BJ (cell line): ENCODE data around the gene RECK. TPM values are rescaled to one million over a fixed set of nuclear protein-coding genes. Genes with fewer than 3 reads are reported as not detected.

Source experiments
- CTCF ChIA-PET: fragments of 350-600 bp; formaldehyde crosslinking; extraction: SDS; loops from one replicate; lab custom pipeline; 2021; ENCODE audit warnings: antibody characterized with exemption, inconsistent platforms; lab: Yijun Ruan, JAX
- POLR2A ChIA-PET: fragments of 300-600 bp; sonication (Branson Sonifier 250); formaldehyde crosslinking; extraction: SDS; loops from one replicate; lab custom pipeline; 2021; ENCODE audit warnings: antibody characterized with exemption; lab: Charles Lee
- DNase-seq: peaks from one replicate; pipeline ENCODE4 v3.0.0-alpha.2; 2011; ENCODE audit warnings: low read depth
- H3K27me3 ChIP-seq: 2 replicates; pipeline ENCODE4 v1.6.0; 2011; ENCODE audit warnings: low read length; ENCODE audit not compliant: control insufficient read depth, insufficient read depth
- H3K36me3 ChIP-seq: 2 replicates; pipeline ENCODE4 v1.5.1; 2011; ENCODE audit warnings: low read length; ENCODE audit not compliant: control insufficient read depth, insufficient read depth
- H3K4me3 ChIP-seq: 2 replicates; pipeline ENCODE4 v1.5.1; 2011; ENCODE audit warnings: low read depth, mild to moderate bottlenecking, control low read depth, low read length
- polyA plus RNA-seq: library from polyadenylated mRNA; depleted of rRNA; stranded (reverse); fragments of >200 nt; gene quantifications from 2 replicates; pipeline ENCODE4 v1.2.3, GENCODE V29; 2011
- TF ChIP-seq, protein P1 (sequence below): IDR thresholded peaks from 2 replicates; pipeline ENCODE4 v1.5.1; 2011; ENCODE audit warnings: low read depth, mild to moderate bottlenecking, control low read depth, inconsistent platforms, low read length, moderate library complexity; ENCODE audit not compliant: insufficient read depth

Gene RECK
- polyA plus RNA-seq, 1 experiment, result 59.8 TPM

DNA sequence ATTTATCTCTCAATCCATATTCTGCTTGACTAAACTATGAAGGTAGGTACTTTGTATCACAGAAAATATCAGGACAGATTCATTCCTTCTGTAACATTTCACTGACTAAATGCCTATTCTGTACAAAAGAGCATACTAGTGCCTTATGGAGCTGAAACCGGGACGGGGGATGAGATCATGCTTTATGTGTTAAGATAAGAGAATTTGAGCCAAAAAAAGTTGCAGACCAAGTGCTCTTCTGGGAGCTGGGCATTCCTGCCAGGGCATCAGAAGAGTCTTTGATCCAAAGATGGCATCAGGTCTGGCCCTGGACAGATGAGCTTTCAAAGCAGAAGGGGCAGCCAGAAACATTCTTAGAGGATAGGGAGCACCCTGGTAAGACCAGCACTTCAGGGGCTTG, 72.4 kb downstream of the RECK start:
- Histone ChIP-seq H3K4me3 (no peak overlapping the region), H3K36me3 (peaks cover 12% of the 10 kb centered on the region; the same call in 1 of the 2 replicates), H3K27me3 (no peaks in the 10 kb centered on the region)
- ChIA-PET CTCF (interaction anchor here (1.9 kb wide), 1 partner anchor 57 kb away, joined by 9 read pairs; no protein-coding TSS in a partner anchor), POLR2A (no interaction called here)
- TF ChIP-seq, protein P1, sequence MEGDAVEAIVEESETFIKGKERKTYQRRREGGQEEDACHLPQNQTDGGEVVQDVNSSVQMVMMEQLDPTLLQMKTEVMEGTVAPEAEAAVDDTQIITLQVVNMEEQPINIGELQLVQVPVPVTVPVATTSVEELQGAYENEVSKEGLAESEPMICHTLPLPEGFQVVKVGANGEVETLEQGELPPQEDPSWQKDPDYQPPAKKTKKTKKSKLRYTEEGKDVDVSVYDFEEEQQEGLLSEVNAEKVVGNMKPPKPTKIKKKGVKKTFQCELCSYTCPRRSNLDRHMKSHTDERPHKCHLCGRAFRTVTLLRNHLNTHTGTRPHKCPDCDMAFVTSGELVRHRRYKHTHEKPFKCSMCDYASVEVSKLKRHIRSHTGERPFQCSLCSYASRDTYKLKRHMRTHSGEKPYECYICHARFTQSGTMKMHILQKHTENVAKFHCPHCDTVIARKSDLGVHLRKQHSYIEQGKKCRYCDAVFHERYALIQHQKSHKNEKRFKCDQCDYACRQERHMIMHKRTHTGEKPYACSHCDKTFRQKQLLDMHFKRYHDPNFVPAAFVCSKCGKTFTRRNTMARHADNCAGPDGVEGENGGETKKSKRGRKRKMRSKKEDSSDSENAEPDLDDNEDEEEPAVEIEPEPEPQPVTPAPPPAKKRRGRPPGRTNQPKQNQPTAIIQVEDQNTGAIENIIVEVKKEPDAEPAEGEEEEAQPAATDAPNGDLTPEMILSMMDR, result no peak
- DNase-seq, result no peak

GRCh38 chr9:36110434-36110833, 73.7 kb downstream of the RECK start:
- CTCF ChIA-PET, result interaction anchor here (1.2 kb wide), 1 partner anchor 56 kb away, joined by 5 read pairs; no protein-coding TSS in a partner anchor
- no peak overlapping the region for H3K4me3 ChIP-seq
- H3K27me3 ChIP-seq, result no peaks in the 10 kb centered on the region
- TF ChIP-seq, protein P1, result no peak
- POLR2A ChIA-PET, result no interaction called here
- DNase-seq, result no peak
- peaks cover 11% of the 10 kb centered on the region; the same call in 1 of the 2 replicates for H3K36me3 ChIP-seq

DNA sequence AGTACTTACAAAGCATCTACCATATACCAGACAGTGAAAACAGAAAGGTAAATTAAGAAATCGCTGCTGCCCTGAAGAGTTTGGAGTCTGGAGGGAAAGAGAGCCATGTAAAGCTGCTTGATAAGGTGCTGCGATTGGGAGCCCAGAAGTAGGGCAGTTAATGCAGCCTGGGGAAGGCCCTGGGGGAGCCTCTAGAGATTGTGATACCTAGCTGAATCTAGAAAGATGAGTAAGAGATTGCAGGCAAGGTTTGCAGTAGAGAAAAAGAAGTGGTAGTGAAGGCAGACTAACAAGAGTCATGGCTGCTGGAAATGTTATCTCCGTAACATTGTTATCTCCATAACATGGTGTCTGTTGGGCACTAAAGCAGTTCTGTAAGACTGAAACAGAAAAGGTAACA, 75.8 kb downstream of the RECK start:
- H3K27me3 ChIP-seq, result no peaks in the 10 kb centered on the region
- TF ChIP-seq, protein P1, result no peak
- H3K36me3 ChIP-seq, result peaks cover 12% of the 10 kb centered on the region
- CTCF ChIA-PET, result interaction anchor here (1.0 to 3.8 kb wide), 6 partner anchors 10 to 295 kb away, joined by 3 to 24 read pairs (median 3); no protein-coding TSS in a partner anchor
- no peak for DNase-seq
- H3K4me3 ChIP-seq, result no peak overlapping the region
- POLR2A ChIA-PET, result no interaction called here

- H3K4me3 ChIP-seq, result no peak overlapping the region
- DNase-seq, result no peak
- TF ChIP-seq, protein P1, result no peak
- CTCF ChIA-PET, result interaction anchor here (0.7 to 3.8 kb wide), 5 partner anchors 11 to 293 kb away, joined by 3 to 24 read pairs (median 4); no protein-coding TSS in a partner anchor
- POLR2A ChIA-PET, result no interaction called here
- H3K27me3 ChIP-seq, result no peaks in the 10 kb centered on the region
- H3K36me3 ChIP-seq, result peaks cover 14% of the 10 kb centered on the region
Measured at GRCh38 chr9:36113999-36114398, 77.3 kb downstream of the RECK start.

- Histone ChIP-seq H3K4me3 (no peak overlapping the region), H3K27me3 (no peaks in the 10 kb centered on the region), H3K36me3 (peaks cover 13% of the 10 kb centered on the region)
- ChIA-PET CTCF (interaction anchor here (0.6 to 2.2 kb wide), 4 partner anchors 14 to 475 kb away, joined by 3 to 8 read pairs (median 4); no protein-coding TSS in a partner anchor), POLR2A (no interaction called here)
- TF ChIP-seq, protein P1, result no peak
- DNase-seq, result no peak
Measured at GRCh38 chr9:36116593-36116992, 79.9 kb downstream of the RECK start.
